HAP-1 (cell line): ENCODE data around the gene INPP5A.

Experiments
- DNase-seq, 2 experiments: peaks; one replicate each; pipeline ENCODE4 v3.0.0-alpha.2; 2016 to 2020; ENCODE audit warnings: low spot score in 2 of 2
- H3K27me3 ChIP-seq: fragments of 250-450 bp; sonication (Bioruptor Pico); 2 replicates; pipeline ENCODE4 v1.5.1; 2020; ENCODE audit warnings: low read depth, mild to moderate bottlenecking, moderate library complexity
- H3K36me3 ChIP-seq: fragments of 250-450 bp; sonication (Bioruptor Pico); replicated peaks from 2 replicates; pipeline ENCODE4 v1.5.1; 2020; ENCODE audit warnings: mild to moderate bottlenecking
- H3K4me1 ChIP-seq: fragments of 250-450 bp; sonication (Bioruptor Pico); 2 replicates; pipeline ENCODE4 v1.5.1; 2020; ENCODE audit warnings: mild to moderate bottlenecking
- H3K4me3 ChIP-seq: fragments of 250-450 bp; sonication (Bioruptor Pico); 2 replicates; pipeline ENCODE4 v1.5.1; 2020; ENCODE audit warnings: mild to moderate bottlenecking, moderate library complexity
- H3K9me3 ChIP-seq: fragments of 250-450 bp; sonication (Bioruptor Pico); 2 replicates; pipeline ENCODE4 v1.5.1; 2020; ENCODE audit warnings: mild to moderate bottlenecking, moderate library complexity
- in situ Hi-C: fragments of 300-500 bp; cut with MboI; formaldehyde crosslinking; loops from 3 replicates; pipeline ENCODE4 v1.14.3; 2020; ENCODE audit warnings: low sequenced_read_pairs, inconsistent platforms, mixed read lengths

Gene INPP5A

GRCh38 chr10:132804785-132805426 lies 267.3 kb downstream of the INPP5A start:
- H3K27me3 ChIP-seq, result no peaks in the 10 kb centered on the region
- peak in 1 of 2 experiments; percentile 32 for DNase-seq
- in situ Hi-C loops, result no loop called here
- no peaks in the 10 kb centered on the region for H3K4me1 ChIP-seq
- H3K9me3 ChIP-seq, result no peaks in the 10 kb centered on the region
- H3K36me3 ChIP-seq, result no peaks in the 10 kb centered on the region
- no peak overlapping the region for H3K4me3 ChIP-seq

DNA sequence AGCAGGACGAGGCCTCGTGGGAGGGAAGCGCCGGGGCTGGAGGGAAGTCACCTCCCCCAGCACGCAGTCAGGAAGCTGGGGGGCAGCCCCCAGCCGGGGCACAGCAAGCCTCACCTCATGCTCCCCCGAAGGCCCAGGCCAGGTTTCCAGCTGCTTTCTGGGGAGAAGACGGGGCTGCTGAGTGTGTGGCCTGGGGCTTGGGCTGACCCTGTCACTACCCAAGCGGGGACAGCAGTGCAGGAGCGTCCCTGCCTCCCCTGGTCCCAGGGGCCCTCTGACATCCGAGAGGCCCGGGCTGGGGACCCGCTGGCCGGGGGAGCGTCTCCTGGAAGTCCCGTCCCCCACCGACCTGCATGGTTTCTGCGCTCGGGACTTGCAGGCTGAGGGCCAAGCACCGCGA lies 268.0 kb downstream of the INPP5A start:
- H3K4me1 ChIP-seq, result no peaks in the 10 kb centered on the region
- no peaks in the 10 kb centered on the region for H3K27me3 ChIP-seq
- H3K4me3 ChIP-seq, result no peak overlapping the region
- in situ Hi-C loops, result no loop called here
- no peaks in the 10 kb centered on the region for H3K36me3 ChIP-seq
- no peaks in the 10 kb centered on the region for H3K9me3 ChIP-seq
- DNase-seq, result no peak

- in situ Hi-C loops, result no loop called here
- Histone ChIP-seq H3K27me3 (no peaks in the 10 kb centered on the region), H3K4me1 (no peaks in the 10 kb centered on the region), H3K4me3 (no peak overlapping the region), H3K36me3 (no peaks in the 10 kb centered on the region), H3K9me3 (no peaks in the 10 kb centered on the region)
- DNase-seq, result no peak
Observed at GRCh38 chr10:132806110-132806509, 268.5 kb downstream of the INPP5A start.

GRCh38 chr10:132806561-132807003 lies 269.0 kb downstream of the INPP5A start:
- H3K4me1 ChIP-seq, result no peaks in the 10 kb centered on the region
- H3K36me3 ChIP-seq, result no peaks in the 10 kb centered on the region
- no peak overlapping the region for H3K4me3 ChIP-seq
- DNase-seq, result peak in 1 of 2 experiments; percentile 6
- in situ Hi-C loops, result no loop called here
- no peaks in the 10 kb centered on the region for H3K27me3 ChIP-seq
- H3K9me3 ChIP-seq, result no peaks in the 10 kb centered on the region

GRCh38 chr10:132807621-132808049 lies 270.0 kb downstream of the INPP5A start:
- in situ Hi-C loops, result no loop called here
- H3K4me3 ChIP-seq, result no peak overlapping the region
- DNase-seq, result peak in 1 of 2 experiments; percentile 5
- H3K4me1 ChIP-seq, result no peaks in the 10 kb centered on the region
- no peaks in the 10 kb centered on the region for H3K27me3 ChIP-seq
- H3K36me3 ChIP-seq, result no peaks in the 10 kb centered on the region
- H3K9me3 ChIP-seq, result no peaks in the 10 kb centered on the region

DNA sequence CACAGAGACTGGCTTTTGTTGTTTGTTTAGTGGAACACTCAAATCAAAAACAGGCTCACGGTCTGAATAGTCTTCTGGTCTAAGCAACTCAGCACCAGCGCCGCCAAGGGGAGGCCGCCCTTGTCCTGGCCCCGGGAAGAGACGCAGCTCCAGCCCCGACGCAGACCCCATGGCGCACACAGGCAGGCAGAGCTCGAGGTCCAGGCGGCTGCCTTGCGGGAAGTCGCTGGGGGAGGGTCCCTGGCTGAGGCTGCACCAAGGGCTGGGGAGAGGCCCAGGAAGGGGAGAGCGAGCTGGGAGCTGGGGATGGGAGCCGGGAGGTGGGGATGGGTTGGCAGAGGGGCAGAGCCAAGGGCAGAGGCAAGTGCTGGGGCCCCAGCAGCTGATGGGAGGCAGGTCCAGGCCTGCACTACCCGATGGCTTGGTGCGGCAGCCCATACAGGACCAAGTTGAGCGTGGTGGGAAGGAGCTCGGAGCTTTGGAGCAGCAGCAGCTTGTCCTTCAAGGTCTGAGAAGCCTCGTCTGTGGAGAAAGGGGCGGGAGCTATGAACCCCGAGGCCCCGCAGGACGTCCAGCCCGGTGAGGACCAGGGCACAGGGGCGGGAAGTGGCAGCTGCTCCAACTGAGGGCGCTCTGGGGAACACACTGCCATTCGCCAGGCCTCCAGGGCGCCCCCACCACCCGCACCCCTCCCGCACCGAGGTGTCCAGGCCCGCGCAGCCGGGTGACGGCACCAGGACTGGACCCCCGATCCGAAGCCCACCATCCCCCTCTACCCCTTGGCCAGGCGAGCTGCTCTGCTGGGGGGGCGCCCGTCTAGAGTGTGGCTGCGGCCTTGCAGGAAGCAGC lies 271.0 kb downstream of the INPP5A start:
- in situ Hi-C loops, result no loop called here
- H3K27me3 ChIP-seq, result no peaks in the 10 kb centered on the region
- H3K4me1 ChIP-seq, result no peaks in the 10 kb centered on the region
- no peak overlapping the region for H3K4me3 ChIP-seq
- no peaks in the 10 kb centered on the region for H3K9me3 ChIP-seq
- H3K36me3 ChIP-seq, result no peaks in the 10 kb centered on the region
- peak in 1 of 2 experiments; percentile 5 for DNase-seq

GRCh38 chr10:132809232-132810140 lies 271.9 kb downstream of the INPP5A start:
- Histone ChIP-seq H3K4me3 (no peak overlapping the region), H3K9me3 (no peaks in the 10 kb centered on the region), H3K27me3 (no peaks in the 10 kb centered on the region), H3K36me3 (no peaks in the 10 kb centered on the region), H3K4me1 (no peaks in the 10 kb centered on the region)
- DNase-seq, result peak in 1 of 2 experiments; percentile 5
- in situ Hi-C loops, result no loop called here

- no peaks in the 10 kb centered on the region for H3K27me3 ChIP-seq
- no peaks in the 10 kb centered on the region for H3K36me3 ChIP-seq
- no peak overlapping the region for H3K4me3 ChIP-seq
- in situ Hi-C loops, result no loop called here
- H3K4me1 ChIP-seq, result no peaks in the 10 kb centered on the region
- peak in 1 of 2 experiments; percentile 6 for DNase-seq
- no peaks in the 10 kb centered on the region for H3K9me3 ChIP-seq
Observed at GRCh38 chr10:132810141-132810806, 272.7 kb downstream of the INPP5A start.

GRCh38 chr10:132810807-132811700 lies 273.5 kb downstream of the INPP5A start:
- Histone ChIP-seq H3K36me3 (no peaks in the 10 kb centered on the region), H3K4me1 (no peaks in the 10 kb centered on the region), H3K9me3 (no peaks in the 10 kb centered on the region), H3K27me3 (no peaks in the 10 kb centered on the region), H3K4me3 (no peak overlapping the region)
- in situ Hi-C loops, result no loop called here
- peak in 1 of 2 experiments; percentile 7 for DNase-seq

- Histone ChIP-seq H3K9me3 (no peaks in the 10 kb centered on the region), H3K4me1 (no peaks in the 10 kb centered on the region), H3K4me3 (no peak overlapping the region), H3K36me3 (no peaks in the 10 kb centered on the region), H3K27me3 (no peaks in the 10 kb centered on the region)
- DNase-seq, result peak in 1 of 2 experiments; percentile 4
- in situ Hi-C loops, result no loop called here
Observed at GRCh38 chr10:132811891-132812481, 274.4 kb downstream of the INPP5A start.

DNA sequence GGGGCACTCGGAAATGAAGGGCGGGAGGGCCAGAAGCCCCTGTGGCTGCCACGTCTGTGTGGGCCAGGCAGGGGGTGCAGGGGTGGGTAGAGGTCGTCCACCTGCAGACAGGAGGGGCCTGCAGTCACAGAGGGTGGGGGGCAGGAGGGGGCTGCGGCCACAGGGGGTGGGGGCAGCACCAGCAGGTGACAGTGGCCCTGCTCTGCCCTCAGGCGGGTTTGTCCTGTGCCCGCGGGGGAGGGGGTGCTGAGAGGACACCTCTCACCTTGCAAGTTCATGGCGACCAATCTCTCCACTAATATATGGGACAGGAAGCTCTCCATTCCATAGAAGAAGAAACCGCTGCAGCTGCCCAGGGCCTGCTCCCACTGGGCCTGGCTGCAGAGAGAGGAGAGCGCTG lies 274.9 kb downstream of the INPP5A start:
- Histone ChIP-seq H3K4me1 (no peaks in the 10 kb centered on the region), H3K36me3 (no peaks in the 10 kb centered on the region), H3K27me3 (no peaks in the 10 kb centered on the region), H3K4me3 (no peak overlapping the region), H3K9me3 (no peaks in the 10 kb centered on the region)
- DNase-seq, result peak in 1 of 2 experiments; percentile 6
- in situ Hi-C loops, result no loop called here

- no peaks in the 10 kb centered on the region for H3K9me3 ChIP-seq
- H3K36me3 ChIP-seq, result no peaks in the 10 kb centered on the region
- peak in 1 of 2 experiments; percentile 5 for DNase-seq
- H3K27me3 ChIP-seq, result no peaks in the 10 kb centered on the region
- no peak overlapping the region for H3K4me3 ChIP-seq
- no peaks in the 10 kb centered on the region for H3K4me1 ChIP-seq
- in situ Hi-C loops, result no loop called here
Observed at GRCh38 chr10:132813001-132813401, 275.4 kb downstream of the INPP5A start.
